ENCODE data around the gene BANF1.

- TF ChIP-seq POLR2A (IDR thresholded peaks at IDR 0.05; ENCODE audit: low read depth, low read length) (no peak), TAF1 (IDR thresholded peaks at IDR 0.05; ENCODE audit: borderline replicate concordance, low read depth, low read length) (no peak), POLR2AphosphoS5 (IDR thresholded peaks at IDR 0.05; ENCODE audit: low read depth, low read length) (no peak)
Observed at GRCh38 chr11:66011785-66012303, 9.5 kb downstream of the BANF1 start, which contains the start of gene CST6.
